Aorta (tissue), 5 donors: Measurements from ENCODE around the gene TMEM164. TPM values are rescaled to one million over a fixed set of nuclear protein-coding genes. Genes with fewer than 3 reads are reported as not detected.
A peak's percentile ranks its signal among the peaks of the same experiment; 100 is the strongest.
"Not testable (repeated sequence)": the region's sequence is repeated elsewhere in the genome, so short reads cannot be mapped to it uniquely, and the experiment has no call there.

ENCODE experiments used
- ATAC-seq: fragments of 200-7000 bp; cut with Tn5 transposase; one replicate; pipeline ENCODE4 v1.9.1; 2022; ENCODE audit warnings: moderate library complexity; ENCODE audit not compliant: low FRiP score
- DNase-seq, 2 donors: peaks; one replicate each; pipeline ENCODE4 v3.0.0-alpha.2; 2020
- H3K27ac ChIP-seq, 2 donors: one replicate each; pipeline ENCODE4 v1.5.1; 2013; ENCODE audit warnings: low read length in 2 of 2, mild to moderate bottlenecking in 2 of 2, moderate library complexity in 2 of 2, control low read depth in 1 of 2, inconsistent platforms in 1 of 2, low read depth in 1 of 2
- H3K27me3 ChIP-seq, 2 donors: one replicate each; pipeline ENCODE4 v1.6.1; 2013; ENCODE audit warnings: control low read depth in 1 of 2, low read length in 1 of 2, mild to moderate bottlenecking in 1 of 2, moderate library complexity in 1 of 2; ENCODE audit not compliant: insufficient read depth in 2 of 2, control insufficient read depth in 1 of 2
- H3K36me3 ChIP-seq, 2 donors: one replicate each; pipeline ENCODE4 v1.6.1; 2013; ENCODE audit warnings: control low read depth in 1 of 2, low read length in 1 of 2, mild to moderate bottlenecking in 1 of 2; ENCODE audit not compliant: insufficient read depth in 2 of 2, control insufficient read depth in 1 of 2
- H3K4me1 ChIP-seq, 2 donors: one replicate each; pipeline ENCODE4 v1.6.1; 2013; ENCODE audit warnings: low read length in 2 of 2, control low read depth in 1 of 2, mild to moderate bottlenecking in 1 of 2, moderate library complexity in 1 of 2; ENCODE audit not compliant: insufficient read depth in 2 of 2, control insufficient read depth in 1 of 2
- H3K4me3 ChIP-seq, 2 donors: one replicate each; pipeline ENCODE4 v1.5.1; 2013; ENCODE audit warnings: low read length in 2 of 2, control low read depth in 1 of 2, mild to moderate bottlenecking in 1 of 2
- H3K9me3 ChIP-seq: one replicate; pipeline ENCODE4 v1.6.1; 2013; ENCODE audit warnings: mild to moderate bottlenecking, low read length; ENCODE audit not compliant: control insufficient read depth
- WGBS, 2 donors: extraction: QIAGEN DNeasy Blood & Tissue Kit; methylation state at CpG; one replicate each; pipeline ENCODE4 v1.1.7; 2013; 5-methylcytosine and 5-hydroxymethylcytosine counted together
- intact Hi-C, 2 donors: fragments of 100-400 bp; cut with DNase I; formaldehyde crosslinking; loops; one replicate each; pipeline versions ENCODE4 v1.14.2 to v1.15.0; 2022
- polyA plus RNA-seq, 2 donors: library from polyadenylated mRNA; stranded (reverse); fragments of 200-250 nt; gene quantifications; one replicate each; pipeline ENCODE4 v1.2.3, GENCODE V29; 2013
- total RNA-seq, 2 donors: library from RNA; stranded (reverse); fragmentation: NEBNext Ultra II Directional; extraction: Animal tissue kit (Norgen Biotek cat#: 25700); gene quantifications; one replicate each; pipeline ENCODE4 v1.2.1, GENCODE V29; 2021
- donor health status: healthy with polysubstance abuse.
- donor health status: Bipolar disorder and iron deficiency.
- donor health status: DM: no; HTN: no; CAD: no.
- donor health status: DM: no; HTN: no; CAD: no.
- donor health status: DM: yes; HTN: yes; CAD: no.

Gene TMEM164
- total and polyA plus RNA-seq, 4 donors: 7.8 to 18.3 (median 11.2) TPM

DNA sequence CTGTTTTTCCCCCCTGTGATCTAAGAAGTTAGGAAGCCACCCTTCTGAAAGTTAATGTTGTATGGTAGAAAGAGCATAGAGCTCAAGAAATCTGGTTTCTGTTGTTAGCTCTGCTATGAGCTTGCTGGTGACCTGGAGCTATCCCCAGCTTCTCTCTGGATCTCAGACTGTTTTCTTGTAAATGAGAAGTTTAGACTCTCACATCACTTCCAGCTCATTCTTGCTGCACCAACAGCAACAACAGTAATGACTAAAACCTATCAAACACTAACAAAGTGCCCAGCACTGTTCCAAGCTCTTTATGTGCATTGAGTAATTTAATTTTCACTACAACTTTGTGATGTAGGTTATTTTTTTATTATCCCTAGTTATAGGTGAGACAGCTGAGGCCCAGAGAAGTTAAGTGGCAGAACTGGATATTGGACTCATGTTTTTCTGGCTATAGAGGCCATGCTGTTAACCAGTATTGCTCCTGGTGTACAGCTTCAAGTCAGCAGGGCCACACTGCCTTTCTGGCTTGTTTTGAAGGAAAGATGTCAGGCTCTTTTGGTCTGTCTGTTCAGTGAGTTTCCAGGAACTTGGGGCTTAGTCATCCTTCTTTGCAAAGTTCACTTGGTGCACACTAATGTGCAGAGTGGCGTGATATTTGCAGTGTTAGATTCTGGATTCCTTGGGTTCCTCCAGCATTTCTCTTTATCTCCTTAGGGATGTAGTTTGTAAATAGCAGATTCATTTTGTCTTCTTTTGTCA, 27.8 kb upstream of the TMEM164 start:
- Histone ChIP-seq H3K27me3 (no peaks in the 10 kb centered on the region), H3K27ac (no peak overlapping the region), H3K9me3 (no peaks in the 10 kb centered on the region), H3K4me3 (no peak overlapping the region), H3K4me1 (no peaks in the 10 kb centered on the region), H3K36me3 (no peaks in the 10 kb centered on the region)
- intact Hi-C loops: no loop called here
- DNase-seq: no peak
- 61 to 100% methylated on average over 1 of the region's 1 CpG for WGBS, 2 donors
- ATAC-seq: peak; percentile 57

DNA sequence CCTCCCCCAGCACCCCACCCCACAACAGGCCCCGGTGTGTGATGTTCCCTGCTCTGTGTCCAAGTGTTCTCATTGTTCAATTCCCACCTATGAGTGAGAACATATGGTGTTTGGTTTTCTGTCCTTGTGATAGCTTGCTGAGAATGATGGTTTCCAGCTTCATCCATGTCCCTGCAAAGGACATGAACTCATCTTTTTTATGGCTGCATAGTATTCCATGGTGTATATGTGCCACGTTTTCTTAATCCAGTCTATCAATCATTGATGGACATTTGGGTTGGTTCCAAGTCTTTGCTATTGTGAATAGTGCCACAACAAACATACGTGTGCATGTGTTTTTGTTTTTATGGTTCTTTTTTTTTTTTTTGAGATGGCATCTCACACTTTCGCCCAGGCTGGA, 17.7 kb upstream of the TMEM164 start:
- H3K4me1 ChIP-seq, H3K27me3 ChIP-seq, intact Hi-C loops, H3K27ac ChIP-seq, H3K36me3 ChIP-seq, DNase-seq, ATAC-seq, H3K4me3 ChIP-seq, H3K9me3 ChIP-seq: not testable (repeated sequence)
- 82 to 89% methylated on average over 4 of the region's 4 CpGs for WGBS, 2 donors

DNA sequence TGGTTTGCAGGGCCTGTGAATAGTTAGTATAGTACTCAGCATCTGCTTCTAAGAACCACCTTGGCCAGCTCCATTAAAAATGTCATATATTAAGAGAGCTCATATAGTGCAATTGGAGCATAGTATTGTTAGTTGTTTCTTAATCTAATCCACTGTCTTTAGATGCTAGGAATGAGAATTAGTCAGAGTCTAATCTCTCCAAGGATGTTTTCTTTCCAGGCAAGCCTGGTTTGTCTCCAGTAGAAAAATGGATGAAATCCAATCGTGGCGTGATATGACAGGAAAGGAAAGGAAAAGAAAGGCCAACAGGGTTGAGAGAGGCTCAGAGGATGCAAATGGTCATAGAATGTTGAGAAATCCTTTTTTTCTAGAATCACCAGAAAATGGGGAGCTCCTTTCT, 15.0 kb upstream of the TMEM164 start:
- no peaks in the 10 kb centered on the region for H3K9me3 ChIP-seq
- intact Hi-C loops: no loop called here
- ATAC-seq (peak; percentile 50), DNase-seq (no peak)
- no peak overlapping the region for H3K27ac ChIP-seq
- H3K4me3 ChIP-seq: no peak overlapping the region
- 18 to 40% methylated on average over 2 of the region's 2 CpGs for WGBS, 2 donors
- no peaks in the 10 kb centered on the region for H3K36me3 ChIP-seq
- H3K27me3 ChIP-seq: no peaks in the 10 kb centered on the region
- H3K4me1 ChIP-seq: no peaks in the 10 kb centered on the region

DNA sequence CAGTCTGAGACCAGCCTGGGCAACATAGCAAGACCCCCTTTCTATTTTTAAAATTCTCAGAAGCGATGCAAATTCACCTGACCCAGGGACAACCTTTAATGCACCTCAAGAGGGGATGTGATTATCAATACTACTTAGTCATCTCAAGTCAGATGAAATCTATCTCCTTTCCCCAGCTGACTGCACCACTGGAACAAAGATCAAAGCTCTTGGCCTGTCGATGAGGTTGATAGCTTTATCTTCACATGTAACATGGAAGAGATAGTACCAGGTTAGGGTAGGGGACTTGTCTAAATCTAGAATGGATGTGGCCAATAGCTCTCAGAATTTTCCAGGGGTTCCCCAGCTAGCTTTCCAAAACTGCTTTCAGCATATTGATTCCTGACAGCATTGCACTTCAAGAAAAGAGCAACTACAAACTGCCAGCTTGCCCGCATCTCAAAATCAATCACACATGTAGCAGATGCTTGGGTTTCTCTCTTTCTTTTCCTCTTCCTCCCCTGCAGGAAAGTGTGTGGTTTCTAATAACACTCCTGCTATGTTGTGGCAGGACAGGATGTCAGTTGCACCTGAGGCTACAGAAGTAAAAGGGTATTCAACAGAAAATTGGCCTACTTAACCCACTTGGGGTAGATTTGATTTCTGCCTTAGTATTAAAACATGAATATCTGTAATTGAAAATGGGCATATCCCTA, 12.2 kb upstream of the TMEM164 start:
- no peaks in the 10 kb centered on the region for H3K9me3 ChIP-seq
- H3K4me1 ChIP-seq: no peaks in the 10 kb centered on the region
- WGBS, 2 donors: 91 to 97% methylated on average over 3 of the region's 3 CpGs
- ATAC-seq (no peak), DNase-seq (no peak)
- H3K4me3 ChIP-seq: no peak overlapping the region
- intact Hi-C loops: no loop called here
- H3K36me3 ChIP-seq: no peaks in the 10 kb centered on the region
- no peak overlapping the region for H3K27ac ChIP-seq
- no peaks in the 10 kb centered on the region for H3K27me3 ChIP-seq

DNA sequence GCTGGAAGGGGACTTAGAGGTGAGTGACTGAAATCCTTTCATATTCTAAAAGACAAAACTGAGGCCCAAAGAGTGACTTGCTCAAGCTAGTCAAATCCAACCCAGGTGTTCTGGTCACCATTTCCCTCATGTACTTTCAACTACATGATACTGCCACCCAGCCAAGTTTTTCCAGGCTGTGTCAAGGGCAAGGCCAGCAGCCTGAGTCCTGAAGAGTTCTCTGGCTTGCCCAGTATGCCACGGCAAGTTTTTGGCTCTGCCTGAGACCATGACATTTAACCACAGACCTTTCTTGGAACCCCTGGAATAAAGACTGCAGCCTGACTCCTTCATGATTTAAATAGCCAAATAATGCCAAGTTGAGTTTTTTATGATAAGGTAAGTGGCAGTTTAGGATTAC, 10.7 kb upstream of the TMEM164 start:
- WGBS, 2 donors: 58 to 67% methylated on average over 1 of the region's 1 CpG
- Histone ChIP-seq H3K4me3 (no peak overlapping the region), H3K27me3 (no peaks in the 10 kb centered on the region), H3K9me3 (no peaks in the 10 kb centered on the region), H3K36me3 (no peaks in the 10 kb centered on the region), H3K4me1 (no peaks in the 10 kb centered on the region), H3K27ac (no peak overlapping the region)
- no peak for DNase-seq
- no peak for ATAC-seq
- intact Hi-C loops: no loop called here

DNA sequence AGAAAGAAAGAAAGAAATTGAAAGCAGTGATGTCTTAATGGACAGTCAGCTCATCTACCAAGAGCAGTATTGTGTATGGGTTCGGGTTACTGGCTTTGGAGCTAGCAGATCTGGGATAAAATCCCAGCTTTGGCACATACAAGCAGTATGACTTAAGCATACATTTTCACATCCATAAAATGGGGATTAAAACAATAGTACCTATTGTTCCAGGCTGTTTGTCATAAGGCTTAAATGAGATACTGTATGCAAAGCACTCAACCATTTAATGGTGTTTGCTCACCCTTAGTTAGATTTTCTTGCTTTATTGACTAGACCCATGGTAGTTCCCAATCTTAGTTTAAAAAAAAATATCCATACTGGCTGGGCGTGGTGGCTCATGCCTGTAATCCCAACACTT, 7.8 kb upstream of the TMEM164 start:
- DNase-seq: no peak
- Histone ChIP-seq H3K4me1 (no peaks in the 10 kb centered on the region), H3K27ac (no peak overlapping the region), H3K4me3 (no peak overlapping the region), H3K9me3 (no peaks in the 10 kb centered on the region), H3K27me3 (no peaks in the 10 kb centered on the region), H3K36me3 (no peaks in the 10 kb centered on the region)
- intact Hi-C loops: no loop called here
- 86 to 94% methylated on average over 2 of the region's 2 CpGs for WGBS, 2 donors
- no peak for ATAC-seq

DNA sequence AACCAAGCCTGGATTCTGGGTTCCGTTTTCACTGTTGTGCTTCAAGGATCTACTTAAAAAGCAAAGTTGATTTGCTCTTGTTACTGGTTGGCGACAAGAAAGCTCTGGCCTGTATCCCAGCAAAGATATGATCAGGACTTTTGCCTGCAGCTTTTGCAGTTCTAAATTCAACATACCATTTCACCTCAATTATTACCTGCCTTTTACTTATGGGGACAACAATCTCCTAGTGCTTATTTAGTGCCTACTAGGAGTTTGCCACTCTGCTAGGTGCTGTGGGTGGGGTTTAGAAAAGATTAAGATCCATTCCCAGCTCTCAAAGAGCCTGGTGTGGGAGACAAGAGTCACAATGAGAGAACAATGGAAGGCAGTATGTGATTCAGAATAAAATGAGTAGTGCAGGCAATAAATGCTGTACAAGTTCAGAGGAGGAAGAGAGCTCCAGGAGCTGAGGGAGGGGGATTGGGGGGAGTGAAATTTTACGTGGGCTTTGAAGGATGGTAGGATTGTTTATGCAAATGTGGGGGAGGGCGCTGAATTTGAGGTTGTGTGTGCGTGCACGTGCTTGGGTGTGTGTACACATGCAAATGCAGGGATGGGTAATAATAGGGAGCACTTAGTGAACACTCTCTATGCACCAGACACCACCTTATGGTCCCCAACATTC, 5.0 kb upstream of the TMEM164 start:
- H3K36me3 ChIP-seq: no peaks in the 10 kb centered on the region
- DNase-seq (no peak), ATAC-seq (no peak)
- no peaks in the 10 kb centered on the region for H3K4me1 ChIP-seq
- no peaks in the 10 kb centered on the region for H3K27me3 ChIP-seq
- intact Hi-C loops: no loop called here
- H3K27ac ChIP-seq: no peak overlapping the region
- 47 to 60% methylated on average over 6 of the region's 6 CpGs for WGBS, 2 donors
- H3K9me3 ChIP-seq: no peaks in the 10 kb centered on the region
- H3K4me3 ChIP-seq: no peak overlapping the region

DNA sequence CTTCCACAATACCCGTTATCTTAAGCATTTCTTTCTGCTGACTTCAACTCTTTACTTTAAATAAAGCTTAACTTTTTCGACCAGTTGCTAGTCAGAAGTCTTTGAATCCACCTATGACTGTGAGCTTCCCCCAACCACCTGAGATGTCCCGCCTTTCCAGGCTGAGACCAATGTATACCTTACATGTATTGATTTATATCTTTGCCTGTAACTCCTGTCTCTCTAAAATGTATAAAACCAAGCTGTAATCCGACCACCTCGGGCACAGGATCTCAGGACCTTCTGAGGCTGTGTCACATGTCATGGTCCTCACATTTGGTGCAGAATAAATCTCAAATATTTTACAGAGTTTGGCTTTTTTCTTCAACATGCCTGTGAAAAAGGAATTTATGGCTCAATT, 2.9 kb upstream of the TMEM164 start:
- intact Hi-C loops: loop anchor here (10.0 kb wide), 2 partner anchors 145 to 415 kb away; no protein-coding TSS in a partner anchor
- ATAC-seq: no peak

More for the DNA sequence above, 2.9 kb upstream of the TMEM164 start:
- Histone ChIP-seq H3K9me3 (no peaks in the 10 kb centered on the region), H3K4me1 (no peaks in the 10 kb centered on the region), H3K27me3 (no peaks in the 10 kb centered on the region), H3K36me3 (no peaks in the 10 kb centered on the region), H3K4me3 (no peak overlapping the region), H3K27ac (no peak overlapping the region)
- no peak for DNase-seq
- 68 to 77% methylated on average over 5 of the region's 5 CpGs for WGBS, 2 donors
